Neural cell (in vitro differentiated cells): ENCODE data around the gene OR14A16. TPM values are rescaled to one million over a fixed set of nuclear protein-coding genes. Genes with fewer than 3 reads are reported as not detected.

ENCODE experiments used
- H2AFZ ChIP-seq: fragments of 200-600, 300-800 bp; sonication (generic), shearing (Covaris generic); 2 replicates; pipeline ENCODE4 v1.6.0; 2014; ENCODE audit warnings: low read depth, mild to moderate bottlenecking, antibody characterized with exemption, low read length, moderate library complexity
- H3F3A ChIP-seq: fragments of 200-600 bp; shearing (Covaris generic); 2 replicates; pipeline ENCODE4 v1.6.1; 2016; ENCODE audit warnings: mild to moderate bottlenecking, moderate library complexity, mixed read lengths, antibody characterized with exemption, low read length; ENCODE audit not compliant: insufficient read depth, poor library complexity, severe bottlenecking
- H3K27ac ChIP-seq: fragments of 200-600, 300-800 bp; sonication (generic), shearing (Covaris generic); 2 replicates; pipeline ENCODE4 v1.5.1; 2014; ENCODE audit warnings: mild to moderate bottlenecking, low read length, moderate library complexity
- H3K27me3 ChIP-seq: fragments of 300-800, 200-600 bp; sonication (generic), shearing (Covaris generic); 2 replicates; pipeline ENCODE4 v1.6.0; 2014; ENCODE audit warnings: mild to moderate bottlenecking, low read depth, low read length, moderate library complexity; ENCODE audit not compliant: insufficient read depth
- H3K36me3 ChIP-seq: fragments of 300-800, 200-600 bp; sonication (generic), shearing (Covaris generic); 2 replicates; pipeline ENCODE4 v1.5.1; 2014; ENCODE audit warnings: mild to moderate bottlenecking, antibody characterized with exemption, low read length, moderate library complexity; ENCODE audit not compliant: insufficient read depth
- H3K4me2 ChIP-seq: fragments of 300-800, 200-600 bp; sonication (generic), shearing (Covaris generic); 2 replicates; pipeline ENCODE4 v1.6.0; 2014; ENCODE audit warnings: mild to moderate bottlenecking, low read length
- H3K4me3 ChIP-seq: fragments of 300-800, 200-600 bp; sonication (generic), shearing (Covaris generic); 2 replicates; pipeline ENCODE4 v1.5.1; 2014; ENCODE audit warnings: mild to moderate bottlenecking, low read length, moderate library complexity
- H3K79me2 ChIP-seq: fragments of 200-600 bp; shearing (Covaris generic); replicated peaks from 2 replicates; pipeline ENCODE4 v1.6.0; 2014; ENCODE audit warnings: mild to moderate bottlenecking, low read length, moderate library complexity; ENCODE audit not compliant: insufficient read depth
- H3K9ac ChIP-seq: fragments of 300-800, 200-600 bp; sonication (generic), shearing (Covaris generic); 2 replicates; pipeline ENCODE4 v1.6.1; 2016; ENCODE audit warnings: mild to moderate bottlenecking, low read length, mixed read lengths
- H3K9me2 ChIP-seq: fragments of 200-600 bp; shearing (Covaris generic); 2 replicates; pipeline ENCODE4 v1.6.1; 2016; ENCODE audit warnings: mild to moderate bottlenecking, low read length, mixed read lengths; ENCODE audit not compliant: insufficient read depth
- H3K9me3 ChIP-seq: fragments of 200-600, 300-800 bp; sonication (generic), shearing (Covaris generic); 2 replicates; pipeline ENCODE4 v1.6.1; 2016; ENCODE audit warnings: mild to moderate bottlenecking, mixed run types, low read length, moderate library complexity, mixed read lengths
- H4K20me1 ChIP-seq: fragments of 200-600 bp; shearing (Covaris generic); 2 replicates; pipeline ENCODE4 v1.6.1; 2016; ENCODE audit warnings: mild to moderate bottlenecking, mixed run types; ENCODE audit not compliant: insufficient read depth
- CTCF ChIP-seq: fragments of 450-650 bp; IDR thresholded peaks from 2 replicates; pipeline ENCODE4 v1.5.1; 2014; ENCODE audit warnings: antibody characterized with exemption, mild to moderate bottlenecking, moderate library complexity; ENCODE audit not compliant: poor library complexity, severe bottlenecking
- EP300 ChIP-seq: fragments of 450-650 bp; conservative IDR thresholded peaks from 2 replicates; pipeline ENCODE4 v1.6.1; 2014; ENCODE audit warnings: antibody characterized with exemption, mild to moderate bottlenecking, moderate library complexity; ENCODE audit not compliant: poor library complexity, severe bottlenecking
- EZH2 ChIP-seq: fragments of 200-600, 300-800 bp; shearing (Covaris generic), sonication (generic); IDR thresholded peaks from 2 replicates; pipeline ENCODE4 v1.6.1; 2014; ENCODE audit warnings: antibody characterized with exemption, low read length, borderline replicate concordance, mild to moderate bottlenecking; ENCODE audit not compliant: insufficient read depth, poor library complexity, severe bottlenecking
- MXI1 ChIP-seq: fragments of 450-650 bp; conservative IDR thresholded peaks from 2 replicates; pipeline ENCODE4 v1.6.1; 2014; ENCODE audit warnings: antibody characterized with exemption, mild to moderate bottlenecking; ENCODE audit not compliant: poor library complexity, severe bottlenecking
- POLR2AphosphoS5 ChIP-seq: IDR thresholded peaks from 2 replicates; pipeline ENCODE4 v1.6.1; 2012
- RAD21 ChIP-seq: fragments of 450-650 bp; conservative IDR thresholded peaks from 2 replicates; pipeline ENCODE4 v1.6.1; 2014; ENCODE audit warnings: antibody characterized with exemption, mild to moderate bottlenecking, moderate library complexity
- REST ChIP-seq: IDR thresholded peaks from 2 replicates; pipeline ENCODE4 v1.6.1; 2012; ENCODE audit warnings: borderline replicate concordance
- SMC3 ChIP-seq: fragments of 450-650 bp; conservative IDR thresholded peaks from 2 replicates; pipeline ENCODE4 v1.6.1; 2014; ENCODE audit warnings: antibody characterized with exemption, mild to moderate bottlenecking, moderate library complexity; ENCODE audit not compliant: poor library complexity
- TAF1 ChIP-seq: IDR thresholded peaks from 2 replicates; pipeline ENCODE4 v1.6.1; 2012; ENCODE audit warnings: low read depth
- polyA minus RNA-seq: library from RNA; depleted of rRNA, polyadenylated mRNA; stranded (reverse); fragments of >200 nt; gene quantifications from 2 replicates; pipeline ENCODE4 v1.2.3, GENCODE V29; 2014
- polyA plus RNA-seq: library from polyadenylated mRNA; depleted of rRNA; stranded (reverse); fragments of >200 nt; gene quantifications from 2 replicates; pipeline ENCODE4 v1.2.3, GENCODE V29; 2014

The OR14A16 gene
- polyA plus RNA-seq, result not detected in 2 replicates
- not detected in 2 replicates for polyA minus RNA-seq

- Histone ChIP-seq H3K4me2 (no peak within 1 kb of the TSS), H3K9ac (no peak within 1 kb of the TSS), H3K9me3 (no peaks in the 10 kb centered on the region), H2AFZ (no peak within 1 kb of the TSS), H3K9me2 (no peaks in the 10 kb centered on the region), H3K27me3 (no peaks in the 10 kb centered on the region), H3K79me2 (no peaks in the 10 kb centered on the region), H3K27ac (no peak within 1 kb of the TSS), H3K36me3 (no peaks in the 10 kb centered on the region), H3F3A (no peaks in the 10 kb centered on the region), H3K4me3 (no peak within 1 kb of the TSS), H4K20me1 (no peaks in the 10 kb centered on the region)
- no peak for TF ChIP-seq EZH2
- TF ChIP-seq RAD21, result no peak
- no peak for TF ChIP-seq REST
- no peak for TF ChIP-seq CTCF
- TF ChIP-seq TAF1, result no peak
- no peak for TF ChIP-seq MXI1
- TF ChIP-seq SMC3, result no peak
- TF ChIP-seq EP300, result no peak
- no peak for TF ChIP-seq POLR2AphosphoS5
Measured at GRCh38 chr1:247824023-247824422, at the start of gene OR14A16. TSS of gene OR14A16 (minus strand) at chr1:247824119. CDS start at chr1:247815729, 8,390 bp downstream.

GRCh38 chr1:247865416-247865815 lies 41.5 kb upstream of the OR14A16 start:
- no peak overlapping the region for H3K27ac ChIP-seq
- no peak overlapping the region for H3K9ac ChIP-seq
- TF ChIP-seq EZH2 (no peak), REST (no peak), EP300 (no peak), RAD21 (no peak), TAF1 (no peak), CTCF (no peak), POLR2AphosphoS5 (no peak), MXI1 (no peak), SMC3 (no peak)
- no peak overlapping the region for H3K4me2 ChIP-seq
- no peaks in the 10 kb centered on the region for H3F3A ChIP-seq
- no peak overlapping the region for H2AFZ ChIP-seq
- no peak overlapping the region for H3K4me3 ChIP-seq
- no peaks in the 10 kb centered on the region for H4K20me1 ChIP-seq
- no peaks in the 10 kb centered on the region for H3K9me3 ChIP-seq
- no peaks in the 10 kb centered on the region for H3K9me2 ChIP-seq
- H3K79me2 ChIP-seq, result no peaks in the 10 kb centered on the region
- H3K36me3 ChIP-seq, result no peaks in the 10 kb centered on the region
- no peaks in the 10 kb centered on the region for H3K27me3 ChIP-seq
